Keratinocyte (primary cell): ENCODE results near the gene CUEDC1. TPM values are rescaled to one million over a fixed set of nuclear protein-coding genes. Genes with fewer than 3 reads are reported as not detected.
A peak's percentile ranks its signal among the peaks of the same experiment; 100 is the strongest.

Experiments
- DNase-seq: peaks from one replicate; pipeline ENCODE4 v3.0.0-alpha.2; 2011; ENCODE audit warnings: low read depth, missing footprints, low spot score
- FAIRE-seq: peaks from 2 replicates; lab custom pipeline; 2011; peaks lifted over from hg19 to GRCh38; lab: Jason Lieb, UNC
- H2AFZ ChIP-seq: 2 replicates; pipeline ENCODE4 v1.6.0; 2012; ENCODE audit warnings: low read length, control low read depth, inconsistent platforms; ENCODE audit not compliant: control insufficient read depth
- H3K27ac ChIP-seq: 2 replicates; pipeline ENCODE4 v1.5.1; 2011; ENCODE audit warnings: low read length; ENCODE audit not compliant: control insufficient read depth, insufficient read depth
- H3K27me3 ChIP-seq: 3 replicates; pipeline ENCODE4 v1.6.0; 2011; ENCODE audit warnings: low read length; ENCODE audit not compliant: control insufficient read depth, insufficient read depth; ENCODE audit errors: extremely low read depth
- H3K36me3 ChIP-seq, 2 experiments: 2 replicates in 1 of 2; 3 replicates in 1 of 2; pipeline ENCODE4 v1.5.1; 2011; ENCODE audit warnings: low read length in 2 of 2, mild to moderate bottlenecking in 1 of 2; ENCODE audit not compliant: control insufficient read depth in 2 of 2, insufficient read depth in 2 of 2; ENCODE audit errors: extremely low read depth in 1 of 2
- H3K4me1 ChIP-seq: 3 replicates; pipeline ENCODE4 v1.5.1; 2011; ENCODE audit warnings: low read length; ENCODE audit not compliant: control insufficient read depth, insufficient read depth; ENCODE audit errors: extremely low read depth
- H3K4me2 ChIP-seq: 3 replicates; pipeline ENCODE4 v1.6.0; 2011; ENCODE audit warnings: low read depth, low read length; ENCODE audit not compliant: control insufficient read depth, insufficient read depth; ENCODE audit errors: extremely low read depth
- H3K4me3 ChIP-seq, 3 experiments: fragments of 200-600 bp in 1 of 3; sonication (generic) in 1 of 3; 2 replicates in 2 of 3; 3 replicates in 1 of 3; pipeline ENCODE4 v1.5.1; 2011 to 2016; ENCODE audit warnings: low read length in 3 of 3, mild to moderate bottlenecking in 3 of 3, control low read depth in 2 of 3, inconsistent platforms in 1 of 3, low read depth in 1 of 3, mixed read lengths in 1 of 3, mixed run types in 1 of 3, moderate library complexity in 1 of 3; ENCODE audit not compliant: control insufficient read depth in 2 of 3, insufficient read depth in 2 of 3; ENCODE audit errors: extremely low read depth in 1 of 3
- H3K79me2 ChIP-seq: 2 replicates; pipeline ENCODE4 v1.6.0; 2012; ENCODE audit warnings: low read length; ENCODE audit not compliant: control insufficient read depth, insufficient read depth
- H3K9ac ChIP-seq: 3 replicates; pipeline ENCODE4 v1.6.0; 2011; ENCODE audit warnings: low read length; ENCODE audit not compliant: control insufficient read depth, insufficient read depth; ENCODE audit errors: extremely low read depth
- H3K9me1 ChIP-seq: 3 replicates; pipeline ENCODE4 v1.6.0; 2011; ENCODE audit warnings: low read length; ENCODE audit not compliant: control insufficient read depth, insufficient read depth; ENCODE audit errors: extremely low read depth
- H3K9me3 ChIP-seq: 2 replicates; pipeline ENCODE4 v1.5.1; 2012; ENCODE audit warnings: low read depth, low read length; ENCODE audit not compliant: control insufficient read depth
- H4K20me1 ChIP-seq: 3 replicates; pipeline ENCODE4 v1.6.0; 2011; ENCODE audit warnings: low read length; ENCODE audit not compliant: control insufficient read depth, insufficient read depth; ENCODE audit errors: extremely low read depth
- CTCF ChIP-seq, 3 experiments: IDR thresholded peaks in 1 of 3; conservative IDR thresholded peaks in 1 of 3; optimal IDR thresholded peaks in 1 of 3; 2 replicates in 2 of 3; 3 replicates in 1 of 3; pipeline versions ENCODE3 to v1.5.1; 2011; ENCODE audit warnings: low read length in 3 of 3, mild to moderate bottlenecking in 3 of 3, moderate library complexity in 2 of 3, control low read depth in 1 of 3, inconsistent platforms in 1 of 3; ENCODE audit not compliant: insufficient read depth in 2 of 3; ENCODE audit errors: extremely low read depth in 1 of 3
- EZH2 ChIP-seq: IDR thresholded peaks from one replicate; pipeline ENCODE4 v1.6.1; 2012; ENCODE audit warnings: inconsistent platforms, mild to moderate bottlenecking, low read length, moderate library complexity
- dilution Hi-C: fragments of 300-500 bp; cut with MboI; formaldehyde crosslinking; loops from one replicate; pipeline ENCODE4 v1.7.0; 2020; ENCODE audit warnings: low sequenced_read_pairs; ENCODE audit not compliant: extremely low pct_ligation_motif_present
- polyA plus RNA-seq, 5 experiments: library from polyadenylated mRNA; depleted of rRNA in 3 of 5; stranded (reverse) in 3 of 5; stranded (forward) in 1 of 5; unstranded in 1 of 5; fragments of >200 nt; gene quantifications; 1 replicate in 1 of 5; 2 replicates in 3 of 5; 3 replicates in 1 of 5; pipeline versions ENCODE4 v1.2.1 to v1.2.3, GENCODE V29; 2011 to 2012; ENCODE audit warnings: missing spikeins in 2 of 5, low read depth in 1 of 5, low replicate concordance in 1 of 5

CUEDC1 gene
- polyA plus RNA-seq, 1 donor (not counting 4 experiments of a cell fraction or from before 2014, with no cell fraction given), result 12.9 TPM

GRCh38 chr17:57902117-57902799 is 53.0 kb downstream of the CUEDC1 start:
- no peak for TF ChIP-seq CTCF (optimal IDR thresholded peaks at IDR 0.05 in 1 of 3, IDR thresholded peaks at IDR 0.05 in 1 of 3, conservative IDR thresholded peaks at IDR 0.05 in 1 of 3; ENCODE audit: extremely low read depth in 1 of 3, insufficient read depth in 2 of 3, low read length in 3 of 3)
- TF ChIP-seq EZH2, result no peak
- no peaks in the 10 kb centered on the region for H3K27me3 ChIP-seq
- no peak overlapping the region for H2AFZ ChIP-seq
- H3K9ac ChIP-seq, result no peak overlapping the region
- H3K36me3 ChIP-seq, result no peaks in the 10 kb centered on the region
- peak overlapping the region; percentile 86 for H3K27ac ChIP-seq
- peaks cover 2% of the 10 kb centered on the region for H3K79me2 ChIP-seq
- H4K20me1 ChIP-seq, result no peaks in the 10 kb centered on the region
- H3K9me3 ChIP-seq, result no peaks in the 10 kb centered on the region
- no peak for DNase-seq
- no peak for FAIRE-seq
- H3K9me1 ChIP-seq, result no peaks in the 10 kb centered on the region
- no peak overlapping the region for H3K4me3 ChIP-seq
- H3K4me1 ChIP-seq, result peaks cover 71% of the 10 kb centered on the region
- dilution Hi-C loops, result no loop called here
- no peak overlapping the region for H3K4me2 ChIP-seq

- H4K20me1 ChIP-seq, result no peaks in the 10 kb centered on the region
- no peaks in the 10 kb centered on the region for H3K27me3 ChIP-seq
- H3K4me3 ChIP-seq, result no peak overlapping the region
- no peaks in the 10 kb centered on the region for H3K9me1 ChIP-seq
- no peaks in the 10 kb centered on the region for H3K9me3 ChIP-seq
- peaks cover 71% of the 10 kb centered on the region for H3K4me1 ChIP-seq
- H2AFZ ChIP-seq, result no peak overlapping the region
- no peaks in the 10 kb centered on the region for H3K36me3 ChIP-seq
- H3K27ac ChIP-seq, result peak overlapping the region; percentile 78
- FAIRE-seq (peak; percentile 84), DNase-seq (peak; percentile 92)
- H3K4me2 ChIP-seq, result peak overlapping the region; percentile 4
- H3K79me2 ChIP-seq, result peaks cover 2% of the 10 kb centered on the region
- dilution Hi-C loops, result no loop called here
- H3K9ac ChIP-seq, result peak overlapping the region; percentile 24
- TF ChIP-seq EZH2 (no peak), CTCF (optimal IDR thresholded peaks at IDR 0.05 in 1 of 3, IDR thresholded peaks at IDR 0.05 in 1 of 3, conservative IDR thresholded peaks at IDR 0.05 in 1 of 3; ENCODE audit: extremely low read depth in 1 of 3, insufficient read depth in 2 of 3, low read length in 3 of 3) (no peak)
Measured at GRCh38 chr17:57900991-57901743, 54.0 kb downstream of the CUEDC1 start.
